ENCODE results near the gene GLB1L3. TPM values are rescaled to one million over a fixed set of nuclear protein-coding genes. Genes with fewer than 3 reads are reported as not detected.

Gene GLB1L3
- total RNA-seq, 2 donors from 2014 or later: 1.3 TPM; not detected in 1

DNA sequence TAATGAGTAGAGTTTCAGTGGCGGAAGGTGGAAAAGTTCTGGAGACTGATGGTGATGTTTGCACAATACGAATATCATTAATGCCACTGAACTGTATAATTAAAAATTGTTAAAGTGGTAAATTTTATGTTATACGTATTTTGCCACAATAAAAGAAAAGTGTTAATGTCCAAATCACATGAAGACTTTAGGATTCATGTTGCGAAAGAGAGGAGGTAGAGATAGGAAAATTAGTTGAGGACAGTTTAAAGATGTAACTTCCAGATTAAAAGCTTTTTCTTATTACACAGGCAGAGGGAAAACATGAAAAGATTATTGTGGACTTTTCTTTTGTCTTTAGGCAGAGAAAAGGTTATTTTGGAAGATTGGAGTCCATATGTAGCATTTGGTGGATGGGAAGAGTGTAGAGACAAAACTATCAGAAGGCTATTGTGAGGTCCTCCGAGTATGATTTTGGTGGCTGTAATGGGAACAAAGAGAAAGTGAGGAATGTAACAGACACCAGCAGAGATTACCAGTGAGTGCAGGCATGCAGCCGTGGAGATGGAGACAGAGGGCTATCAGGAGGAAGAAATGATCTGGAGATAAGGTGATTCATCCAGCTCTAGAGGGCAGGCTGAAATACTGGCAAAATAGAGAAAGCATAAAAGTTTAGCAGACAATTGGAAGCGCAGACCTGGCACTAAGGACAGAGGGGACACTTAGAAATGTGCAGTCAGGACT lies 39.2 kb upstream of the GLB1L3 start:
- 87 to 89% methylated on average over 7 of the region's 7 CpGs for WGBS, 2 donors
- no peak for ATAC-seq
- H3K27me3 ChIP-seq: no peaks in the 10 kb centered on the region
- no peak overlapping the region for H3K4me3 ChIP-seq
- TF ChIP-seq, protein P1, sequence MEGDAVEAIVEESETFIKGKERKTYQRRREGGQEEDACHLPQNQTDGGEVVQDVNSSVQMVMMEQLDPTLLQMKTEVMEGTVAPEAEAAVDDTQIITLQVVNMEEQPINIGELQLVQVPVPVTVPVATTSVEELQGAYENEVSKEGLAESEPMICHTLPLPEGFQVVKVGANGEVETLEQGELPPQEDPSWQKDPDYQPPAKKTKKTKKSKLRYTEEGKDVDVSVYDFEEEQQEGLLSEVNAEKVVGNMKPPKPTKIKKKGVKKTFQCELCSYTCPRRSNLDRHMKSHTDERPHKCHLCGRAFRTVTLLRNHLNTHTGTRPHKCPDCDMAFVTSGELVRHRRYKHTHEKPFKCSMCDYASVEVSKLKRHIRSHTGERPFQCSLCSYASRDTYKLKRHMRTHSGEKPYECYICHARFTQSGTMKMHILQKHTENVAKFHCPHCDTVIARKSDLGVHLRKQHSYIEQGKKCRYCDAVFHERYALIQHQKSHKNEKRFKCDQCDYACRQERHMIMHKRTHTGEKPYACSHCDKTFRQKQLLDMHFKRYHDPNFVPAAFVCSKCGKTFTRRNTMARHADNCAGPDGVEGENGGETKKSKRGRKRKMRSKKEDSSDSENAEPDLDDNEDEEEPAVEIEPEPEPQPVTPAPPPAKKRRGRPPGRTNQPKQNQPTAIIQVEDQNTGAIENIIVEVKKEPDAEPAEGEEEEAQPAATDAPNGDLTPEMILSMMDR (IDR thresholded peaks at IDR 0.05): no peak
- TF ChIP-seq POLR2A (IDR thresholded peaks at IDR 0.05): no peak
- H3K36me3 ChIP-seq (replicated peaks in 1 of 2; ENCODE audit: insufficient read depth in 1 of 2, low read depth in 2 of 2): peaks cover 0 to 5% of the 10 kb centered on the region in 2 donors
- H3K27ac ChIP-seq: no peak overlapping the region
- peaks cover 7% of the 10 kb centered on the region for H3K4me1 ChIP-seq
- intact Hi-C loops (cut with DNase I): no loop called here
- H3K9me3 ChIP-seq: no peaks in the 10 kb centered on the region
- no peak for DNase-seq

DNA sequence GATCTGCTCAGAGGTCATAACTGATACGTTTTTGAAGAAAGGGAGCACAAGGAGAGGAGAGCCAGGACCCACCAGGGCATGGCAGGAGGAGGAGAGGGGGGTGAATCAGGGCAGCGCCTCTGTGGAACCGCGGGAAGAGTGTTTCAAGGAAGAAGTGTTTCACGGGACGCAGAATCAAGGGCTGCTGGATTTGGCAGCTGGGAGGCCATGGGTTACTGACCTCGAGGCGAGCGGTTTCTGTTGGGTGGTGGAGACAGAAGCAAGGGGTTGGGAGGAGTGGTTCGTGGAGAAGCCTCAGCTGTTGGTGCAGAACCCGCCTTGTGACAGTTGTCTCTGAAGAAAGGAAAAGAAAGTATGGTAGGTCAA lies 38.6 kb upstream of the GLB1L3 start:
- WGBS, 2 donors: 87 to 89% methylated on average over 11 of the region's 11 CpGs
- Histone ChIP-seq H3K27ac (no peak overlapping the region), H3K4me3 (no peak overlapping the region), H3K27me3 (no peaks in the 10 kb centered on the region), H3K36me3 (replicated peaks in 1 of 2; ENCODE audit: insufficient read depth in 1 of 2, low read depth in 2 of 2) (peaks cover 0 to 5% of the 10 kb centered on the region in 2 donors), H3K4me1 (peaks cover 7% of the 10 kb centered on the region), H3K9me3 (no peaks in the 10 kb centered on the region)
- intact Hi-C loops (cut with DNase I): no loop called here
- no peak for TF ChIP-seq POLR2A (IDR thresholded peaks at IDR 0.05)
- TF ChIP-seq, protein P1 (IDR thresholded peaks at IDR 0.05): no peak
- ATAC-seq (no peak), DNase-seq (no peak)

DNA sequence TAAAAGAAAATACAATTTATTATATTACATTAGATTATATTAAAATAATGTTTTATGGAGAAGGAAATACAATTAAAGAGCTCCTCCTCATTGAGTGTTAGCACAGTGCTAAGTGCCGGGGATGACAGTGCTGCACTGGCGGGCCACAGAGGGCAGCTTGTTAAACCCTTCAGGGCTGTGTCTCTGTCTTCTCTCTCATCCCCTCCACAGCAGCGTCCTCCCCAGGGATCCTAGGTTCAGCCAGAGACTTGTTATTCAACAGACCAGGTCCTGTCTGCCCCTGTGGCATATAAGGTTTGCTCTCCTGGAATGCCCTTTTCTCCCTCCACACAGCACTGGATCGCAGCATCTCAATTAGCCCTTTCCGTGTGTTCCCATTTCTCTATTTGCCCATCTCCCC lies 37.2 kb upstream of the GLB1L3 start:
- peaks cover 0 to 5% of the 10 kb centered on the region in 2 donors for H3K36me3 ChIP-seq (replicated peaks in 1 of 2; ENCODE audit: insufficient read depth in 1 of 2, low read depth in 2 of 2)

DNA sequence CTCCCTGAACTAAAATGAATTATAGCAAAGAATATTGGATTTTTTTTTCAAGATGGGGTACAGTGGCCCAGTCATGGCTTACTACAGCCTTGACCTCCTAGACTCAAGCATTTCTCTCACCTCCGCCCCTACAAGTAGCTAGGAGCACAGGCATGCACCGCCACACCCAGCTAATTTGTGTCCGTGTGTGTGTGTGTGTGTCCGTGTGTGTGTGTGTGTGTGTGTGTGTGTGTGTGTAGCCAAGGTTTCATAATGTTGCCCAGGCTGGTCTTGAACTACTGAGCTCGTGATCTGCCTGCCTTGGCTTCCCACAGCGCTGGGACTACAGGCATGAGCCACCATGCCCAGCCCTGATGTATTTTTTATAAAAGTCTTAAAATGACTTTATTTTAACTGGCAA lies 35.6 kb upstream of the GLB1L3 start:
- ATAC-seq (no peak), DNase-seq (no peak)
- Histone ChIP-seq H3K4me3 (no peak overlapping the region), H3K27me3 (no peaks in the 10 kb centered on the region), H3K4me1 (peaks cover under 1% of the 10 kb centered on the region), H3K9me3 (no peaks in the 10 kb centered on the region), H3K36me3 (replicated peaks in 1 of 2; ENCODE audit: insufficient read depth in 1 of 2, low read depth in 2 of 2) (peaks cover 0 to 5% of the 10 kb centered on the region in 2 donors), H3K27ac (no peak overlapping the region)
- 64 to 71% methylated on average over 6 of the region's 6 CpGs for WGBS, 2 donors
- intact Hi-C loops (cut with DNase I): no loop called here
- TF ChIP-seq, protein P1 (IDR thresholded peaks at IDR 0.05): no peak
- TF ChIP-seq POLR2A (IDR thresholded peaks at IDR 0.05): no peak

More for the DNA sequence above, 37.2 kb upstream of the GLB1L3 start:
- no peaks in the 10 kb centered on the region for H3K27me3 ChIP-seq
- no peak overlapping the region for H3K4me3 ChIP-seq
- TF ChIP-seq POLR2A (IDR thresholded peaks at IDR 0.05): no peak
- TF ChIP-seq, protein P1 (IDR thresholded peaks at IDR 0.05): no peak
- intact Hi-C loops (cut with DNase I): no loop called here
- DNase-seq: no peak
- WGBS, 2 donors: 95 to 97% methylated on average over 5 of the region's 5 CpGs
- peaks cover 7% of the 10 kb centered on the region for H3K4me1 ChIP-seq
- H3K9me3 ChIP-seq: no peaks in the 10 kb centered on the region
- no peak overlapping the region for H3K27ac ChIP-seq
- no peak for ATAC-seq

DNA sequence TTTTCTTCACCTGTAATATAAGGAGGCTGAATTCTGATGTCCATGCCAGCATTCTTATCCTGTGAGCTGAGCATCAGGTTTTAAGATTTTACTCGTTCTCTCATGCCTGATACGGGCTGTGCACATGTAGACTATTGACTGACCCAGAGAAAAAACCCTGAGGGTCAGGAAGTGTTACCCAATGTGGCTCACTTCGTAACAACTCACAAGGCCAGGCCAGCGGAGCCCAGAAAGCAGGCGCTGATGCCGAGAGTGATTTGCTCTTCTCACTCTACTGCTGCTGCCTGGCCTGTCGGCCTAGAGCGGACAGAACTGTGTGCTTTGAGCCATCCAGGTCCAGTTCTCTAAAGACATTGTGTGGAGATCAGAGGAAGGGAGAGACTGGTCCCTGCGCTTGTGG lies 33.8 kb upstream of the GLB1L3 start:
- TF ChIP-seq, protein P1 (IDR thresholded peaks at IDR 0.05): no peak
- TF ChIP-seq POLR2A (IDR thresholded peaks at IDR 0.05): no peak
- Histone ChIP-seq H3K27ac (no peak overlapping the region), H3K36me3 (replicated peaks in 1 of 2; ENCODE audit: insufficient read depth in 1 of 2, low read depth in 2 of 2) (peaks cover 0 to 10% of the 10 kb centered on the region in 2 donors), H3K4me3 (no peak overlapping the region), H3K27me3 (no peaks in the 10 kb centered on the region), H3K9me3 (no peaks in the 10 kb centered on the region), H3K4me1 (no peaks in the 10 kb centered on the region)
- WGBS, 2 donors: 79 to 86% methylated on average over 9 of the region's 9 CpGs
- DNase-seq (no peak), ATAC-seq (no peak)
- intact Hi-C loops (cut with DNase I): no loop called here
